GM06990 (cell line): Measurements from ENCODE around the gene TBCC.

Experiments used
- DNase-seq: peaks from one replicate; pipeline ENCODE4 v3.0.0-alpha.2; 2011; ENCODE audit not compliant: insufficient read length; ENCODE audit errors: extremely low read depth
- H3K27me3 ChIP-seq: replicated peaks from 2 replicates; pipeline ENCODE4 v1.6.0; 2011; ENCODE audit warnings: low read length; ENCODE audit not compliant: control insufficient read depth, insufficient read depth
- H3K36me3 ChIP-seq: 2 replicates; pipeline ENCODE4 v1.5.1; 2011; ENCODE audit warnings: low read length; ENCODE audit not compliant: control insufficient read depth, insufficient read depth
- H3K4me3 ChIP-seq: replicated peaks from 2 replicates; pipeline ENCODE4 v1.5.1; 2011; ENCODE audit warnings: low read depth, mild to moderate bottlenecking, control low read depth, low read length
- TF ChIP-seq, protein P1 (sequence below): IDR thresholded peaks from 2 replicates; pipeline ENCODE4 v1.5.1; 2011; ENCODE audit warnings: low read length, control low read depth, mild to moderate bottlenecking, inconsistent platforms; ENCODE audit not compliant: insufficient read depth, poor library complexity, severe bottlenecking

The TBCC gene

GRCh38 chr6:42746463-42747391 is 824 bp upstream of the TBCC start:
- Histone ChIP-seq H3K4me3 (peak overlapping the region; percentile 91), H3K36me3 (no peaks in the 10 kb centered on the region), H3K27me3 (no peaks in the 10 kb centered on the region)
- TF ChIP-seq, protein P1, sequence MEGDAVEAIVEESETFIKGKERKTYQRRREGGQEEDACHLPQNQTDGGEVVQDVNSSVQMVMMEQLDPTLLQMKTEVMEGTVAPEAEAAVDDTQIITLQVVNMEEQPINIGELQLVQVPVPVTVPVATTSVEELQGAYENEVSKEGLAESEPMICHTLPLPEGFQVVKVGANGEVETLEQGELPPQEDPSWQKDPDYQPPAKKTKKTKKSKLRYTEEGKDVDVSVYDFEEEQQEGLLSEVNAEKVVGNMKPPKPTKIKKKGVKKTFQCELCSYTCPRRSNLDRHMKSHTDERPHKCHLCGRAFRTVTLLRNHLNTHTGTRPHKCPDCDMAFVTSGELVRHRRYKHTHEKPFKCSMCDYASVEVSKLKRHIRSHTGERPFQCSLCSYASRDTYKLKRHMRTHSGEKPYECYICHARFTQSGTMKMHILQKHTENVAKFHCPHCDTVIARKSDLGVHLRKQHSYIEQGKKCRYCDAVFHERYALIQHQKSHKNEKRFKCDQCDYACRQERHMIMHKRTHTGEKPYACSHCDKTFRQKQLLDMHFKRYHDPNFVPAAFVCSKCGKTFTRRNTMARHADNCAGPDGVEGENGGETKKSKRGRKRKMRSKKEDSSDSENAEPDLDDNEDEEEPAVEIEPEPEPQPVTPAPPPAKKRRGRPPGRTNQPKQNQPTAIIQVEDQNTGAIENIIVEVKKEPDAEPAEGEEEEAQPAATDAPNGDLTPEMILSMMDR, result no peak
- DNase-seq, result peak; percentile 94

DNA sequence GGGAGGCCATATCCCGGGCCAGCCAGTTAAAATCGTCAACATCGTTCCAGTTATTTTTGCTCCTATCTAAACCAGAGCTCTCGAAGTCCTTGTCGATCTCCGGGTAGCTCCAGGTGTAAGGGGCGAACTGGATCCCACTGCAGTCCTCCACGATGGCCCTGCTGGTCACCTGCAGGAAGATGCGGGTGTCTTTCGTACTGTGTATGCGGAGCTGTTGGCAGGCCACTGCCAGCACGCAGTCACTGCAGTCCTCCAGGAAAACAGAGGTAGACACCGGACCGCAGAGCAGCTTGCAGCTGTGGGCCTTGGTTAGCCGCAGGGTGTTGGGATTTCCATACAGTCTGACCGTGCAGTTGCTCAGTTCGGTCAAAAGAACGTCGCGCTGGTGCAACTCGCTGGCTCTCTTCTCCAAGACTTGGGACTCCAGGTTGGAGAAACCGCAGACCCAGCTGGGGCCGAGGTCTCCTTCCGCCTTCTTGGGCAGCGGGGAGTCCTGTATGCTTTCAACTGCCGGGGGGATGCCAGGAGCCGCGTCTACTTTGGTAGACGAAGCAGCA is 742 bp downstream of the TBCC start:
- peak; percentile 55 for DNase-seq
- TF ChIP-seq, protein P1, result no peak
- H3K36me3 ChIP-seq, result no peaks in the 10 kb centered on the region
- H3K27me3 ChIP-seq, result no peaks in the 10 kb centered on the region
- H3K4me3 ChIP-seq, result peak overlapping the region; percentile 91

DNA sequence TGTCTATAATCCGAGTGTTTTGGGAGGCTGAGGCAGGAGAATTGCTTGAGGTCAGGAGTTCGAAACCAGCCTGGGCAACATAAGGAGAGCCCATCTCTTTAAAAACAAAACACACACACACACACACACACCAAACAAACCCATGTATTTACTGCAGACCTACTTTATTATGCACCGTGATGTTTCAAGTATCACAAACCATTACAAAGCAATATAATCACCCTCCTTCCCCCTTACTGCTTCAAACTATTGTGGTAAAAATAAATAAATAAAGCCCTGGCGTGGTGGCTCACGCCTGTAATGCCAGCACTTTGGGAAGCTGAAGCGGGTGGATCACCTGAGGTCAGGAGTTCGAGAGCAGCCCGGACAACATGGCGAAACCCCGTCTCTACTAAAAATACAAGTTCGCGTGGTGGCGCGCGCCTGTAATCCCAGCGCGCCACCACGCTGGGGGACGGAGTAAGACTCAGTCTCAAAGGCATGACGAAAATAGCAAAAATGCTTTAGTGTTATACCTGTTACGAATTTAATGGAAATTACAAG is 1.5 kb downstream of the TBCC start:
- no peaks in the 10 kb centered on the region for H3K27me3 ChIP-seq
- DNase-seq, result no peak
- H3K36me3 ChIP-seq, result no peaks in the 10 kb centered on the region
- TF ChIP-seq, protein P1, result no peak
- peak overlapping the region; percentile 91 for H3K4me3 ChIP-seq

GRCh38 chr6:42742116-42742894 is 3.6 kb downstream of the TBCC start:
- TF ChIP-seq, protein P1, result no peak
- Histone ChIP-seq H3K36me3 (no peaks in the 10 kb centered on the region), H3K4me3 (no peak overlapping the region), H3K27me3 (no peaks in the 10 kb centered on the region)
- DNase-seq, result peak; percentile 43

- no peaks in the 10 kb centered on the region for H3K27me3 ChIP-seq
- H3K36me3 ChIP-seq, result no peaks in the 10 kb centered on the region
- TF ChIP-seq, protein P1, result no peak
- no peak for DNase-seq
- H3K4me3 ChIP-seq, result no peak overlapping the region
Measured at GRCh38 chr6:42740725-42741124, 5.2 kb downstream of the TBCC start.
